GM19395 (cell line): ENCODE data around the gene P2RX5.

Source experiments
- ATAC-seq: cut with Tn5 transposase; IDR thresholded peaks from one replicate; pipeline ENCODE4 v1.9.1; 2021; ENCODE audit warnings: mild to moderate bottlenecking, moderate library complexity; ENCODE audit not compliant: unreplicated experiment

P2RX5 gene

GRCh38 chr17:3627769-3628167 is 68.2 kb downstream of the P2RX5 start:
- ATAC-seq = no peak

- no peak for ATAC-seq
These were observed 68.9 kb downstream of the P2RX5 start for GRCh38 chr17:3626831-3627768.
